HepG2 (cell line): ENCODE data around the gene AXIN1. TPM values are rescaled to one million over a fixed set of nuclear protein-coding genes. Genes with fewer than 3 reads are reported as not detected.

ENCODE experiments used
- GRHL1 ChIP-seq: sonication (generic); formaldehyde crosslinking; conservative IDR thresholded peaks from 2 replicates; pipeline ENCODE4 v1.8.0; 2022; ENCODE audit warnings: missing genetic modification reagents
- POLR2AphosphoS5 ChIP-seq: IDR thresholded peaks from 2 replicates; pipeline ENCODE4 v1.6.1; 2012; ENCODE audit warnings: low read depth, low read length
- RAD21 ChIP-seq: fragments of 450-650 bp; formaldehyde crosslinking; IDR thresholded peaks from 2 replicates; pipeline ENCODE4 v1.5.0; 2020; ENCODE audit warnings: mild to moderate bottlenecking
- REST ChIP-seq, 2 experiments: IDR thresholded peaks; 2 replicates each; pipeline ENCODE4 v1.6.1; 2011 to 2012; ENCODE audit warnings: low read length in 2 of 2, borderline replicate concordance in 1 of 2, low read depth in 1 of 2, mild to moderate bottlenecking in 1 of 2, moderate library complexity in 1 of 2
- TERF1 ChIP-seq: sonication (generic); formaldehyde crosslinking; IDR thresholded peaks from 2 replicates; pipeline ENCODE4 v1.8.0; 2022; ENCODE audit warnings: mild to moderate bottlenecking, missing genetic modification reagents, moderate library complexity
- ZNF142 ChIP-seq: sonication (generic); formaldehyde crosslinking; IDR thresholded peaks from 2 replicates; pipeline ENCODE4 v1.4.0; 2020; ENCODE audit warnings: missing genetic modification reagents
- ZNF33B ChIP-seq: sonication (generic); formaldehyde crosslinking; IDR thresholded peaks from 2 replicates; pipeline ENCODE4 v1.5.1; 2020; ENCODE audit warnings: mild to moderate bottlenecking, missing genetic modification reagents
- ZNF572 ChIP-seq: sonication (generic); formaldehyde crosslinking; IDR thresholded peaks from 2 replicates; pipeline ENCODE4 v1.5.1; 2020; ENCODE audit warnings: mild to moderate bottlenecking, missing genetic modification reagents
- ZNF766 ChIP-seq: sonication (generic); formaldehyde crosslinking; IDR thresholded peaks from 2 replicates; pipeline ENCODE4 v1.5.0; 2020; ENCODE audit warnings: missing genetic modification reagents, borderline replicate concordance
- polyA plus RNA-seq, 8 experiments: library from polyadenylated mRNA; depleted of rRNA in 3 of 8; stranded (reverse) in 7 of 8; unstranded in 1 of 8; fragments of >200 nt; fragmentation: Illumina TruSeq in 4 of 8; extraction: Trizol in 4 of 8; gene quantifications; 2 replicates each; pipeline versions ENCODE4 v1.2.1 to v1.2.3, GENCODE V29; 2011 to 2016; ENCODE audit warnings: low read depth in 4 of 8, missing spikeins in 1 of 8, mixed read lengths in 1 of 8; ENCODE audit not compliant: insufficient read depth in 1 of 8
- total RNA-seq, 5 experiments: library from RNA; depleted of rRNA; stranded (reverse); fragments of >200 nt; fragmentation: Illumina TruSeq; extraction: Trizol; gene quantifications; 2 replicates each; pipeline ENCODE4 v1.2.3, GENCODE V29; 2016; ENCODE audit warnings: low read depth in 1 of 5

Gene AXIN1
- total and polyA plus RNA-seq, 2 of the 13 experiments (the other 11 are each of a cell fraction or from before 2014, with no cell fraction given): 24.0 to 26.0 TPM

- TF ChIP-seq ZNF142 (CRISPR knock-in tag) (no peak), POLR2AphosphoS5 (no peak), ZNF572 (no peak), ZNF33B (no peak), TERF1 (CRISPR knock-in tag) (no peak), ZNF766 (CRISPR knock-in tag) (no peak), RAD21 (CRISPR knock-in tag) (no peak), GRHL1 (no peak), REST (IDR thresholded peaks at IDR 0.05; ENCODE audit: borderline replicate concordance in 1 of 2, low read depth in 1 of 2, low read length in 2 of 2) (no peak)
Observed at GRCh38 chr16:322476-323143, 29.9 kb downstream of the AXIN1 start (continued).
